IMR-90 (cell line): ENCODE measurements around the gene GMEB2. TPM values are rescaled to one million over a fixed set of nuclear protein-coding genes. Genes with fewer than 3 reads are reported as not detected.
"Not testable (repeated sequence)": the region's sequence is repeated elsewhere in the genome, so short reads cannot be mapped to it uniquely, and the experiment has no call there.

ENCODE experiments used
- ATAC-seq: fragments of 200-7000 bp; cut with Tn5 transposase; 2 replicates; pipeline ENCODE4 v1.9.1; 2020; ENCODE audit warnings: low read depth, mild to moderate bottlenecking, moderate library complexity
- BruUV-seq: library from RNA; stranded (reverse); fragments of 400-500 nt; replicated peaks from 2 replicates; lab custom pipeline; 2021; lab: Mats Ljungman, UMichigan
- CTCF ChIA-PET: fragments of 300-600 bp; formaldehyde crosslinking; extraction: SDS; loops from one replicate; lab custom pipeline; 2021; ENCODE audit warnings: antibody characterized with exemption; lab: Yijun Ruan, JAX
- POLR2A ChIA-PET: fragments of 300-600 bp; sonication (Branson Sonifier 250); formaldehyde crosslinking; loops from one replicate; lab custom pipeline; 2022; ENCODE audit warnings: antibody characterized with exemption; ENCODE audit not compliant: unreplicated experiment; lab: Charles Lee
- DNase-seq: peaks from one replicate; pipeline ENCODE4 v3.0.0; 2013
- H2AFZ ChIP-seq: replicated peaks from 2 replicates; pipeline ENCODE3; 2013; ENCODE audit warnings: low read length, mild to moderate bottlenecking; ENCODE audit not compliant: poor library complexity
- H2AK5ac ChIP-seq: 2 replicates; pipeline ENCODE4 v1.6.1; 2013; ENCODE audit warnings: low read depth, low read length, inconsistent platforms
- H2AK9ac ChIP-seq: replicated peaks from 2 replicates; pipeline ENCODE3; 2013; ENCODE audit warnings: mild to moderate bottlenecking, low read depth, low read length, moderate library complexity; ENCODE audit not compliant: poor library complexity
- H2BK120ac ChIP-seq: 2 replicates; pipeline ENCODE4 v1.6.1; 2013; ENCODE audit warnings: low read depth, low read length, inconsistent platforms
- H2BK15ac ChIP-seq: 3 replicates; pipeline ENCODE4 v1.6.1; 2013; ENCODE audit warnings: low read depth, low read length, inconsistent platforms
- H2BK20ac ChIP-seq: 2 replicates; pipeline ENCODE4 v1.6.1; 2013; ENCODE audit warnings: low read depth, mild to moderate bottlenecking, inconsistent platforms, low read length, moderate library complexity
- H2BK5ac ChIP-seq: 2 replicates; pipeline ENCODE4 v1.6.1; 2013; ENCODE audit warnings: mild to moderate bottlenecking, low read depth, low read length, inconsistent platforms; ENCODE audit not compliant: poor library complexity, severe bottlenecking
- H3K14ac ChIP-seq: replicated peaks from 2 replicates; pipeline ENCODE4 v1.6.1; 2013; ENCODE audit warnings: low read depth, low read length, inconsistent platforms
- H3K18ac ChIP-seq: 2 replicates; pipeline ENCODE4 v1.6.1; 2013; ENCODE audit warnings: low read depth, low read length, control low read depth
- H3K23ac ChIP-seq: 2 replicates; pipeline ENCODE4 v1.6.1; 2013; ENCODE audit warnings: low read depth, low read length, inconsistent platforms
- H3K27ac ChIP-seq: 2 replicates; pipeline ENCODE4 v1.5.1; 2013; ENCODE audit warnings: mild to moderate bottlenecking, control low read depth, low read length; ENCODE audit not compliant: insufficient read depth
- H3K27me3 ChIP-seq: 2 replicates; pipeline ENCODE4 v1.6.1; 2013; ENCODE audit warnings: low read length; ENCODE audit not compliant: control insufficient read depth, insufficient read depth
- H3K36me3 ChIP-seq: 2 replicates; pipeline ENCODE4 v1.6.1; 2013; ENCODE audit warnings: low read length, mixed read lengths; ENCODE audit not compliant: control insufficient read depth, insufficient read depth
- H3K4ac ChIP-seq: 2 replicates; pipeline ENCODE4 v1.6.1; 2013; ENCODE audit warnings: low read depth, low read length, inconsistent platforms
- H3K4me1 ChIP-seq: 2 replicates; pipeline ENCODE4 v1.6.1; 2013; ENCODE audit warnings: low read length, mixed read lengths; ENCODE audit not compliant: control insufficient read depth, insufficient read depth
- H3K4me2 ChIP-seq: 2 replicates; pipeline ENCODE4 v1.6.1; 2013; ENCODE audit warnings: low read depth, mild to moderate bottlenecking, control low read depth, low read length, moderate library complexity
- H3K4me3 ChIP-seq: 2 replicates; pipeline ENCODE4 v1.5.1; 2013; ENCODE audit warnings: low read depth, mild to moderate bottlenecking, control low read depth, low read length, moderate library complexity; ENCODE audit not compliant: insufficient read depth
- H3K56ac ChIP-seq: 2 replicates; pipeline ENCODE4 v1.6.1; 2013; ENCODE audit warnings: low read length, inconsistent platforms; ENCODE audit not compliant: insufficient read depth; ENCODE audit errors: extremely low read depth
- H3K79me1 ChIP-seq, 2 experiments: 2 replicates each; pipeline ENCODE4 v1.6.1; 2013; ENCODE audit warnings: low read length in 2 of 2, inconsistent platforms in 1 of 2, low read depth in 1 of 2
- H3K9ac ChIP-seq: 2 replicates; pipeline ENCODE4 v1.6.1; 2013; ENCODE audit warnings: low read depth, low read length, control low read depth
- H3K9me1 ChIP-seq: 2 replicates; pipeline ENCODE4 v1.6.1; 2013; ENCODE audit warnings: low read length, inconsistent platforms; ENCODE audit not compliant: insufficient read depth
- H3K9me3 ChIP-seq: 2 replicates; pipeline ENCODE4 v1.6.1; 2013; ENCODE audit warnings: low read length; ENCODE audit not compliant: control insufficient read depth, insufficient read depth
- H4K20me1 ChIP-seq: 2 replicates; pipeline ENCODE4 v1.6.1; 2013; ENCODE audit warnings: low read length, inconsistent platforms; ENCODE audit not compliant: insufficient read depth
- H4K5ac ChIP-seq: 2 replicates; pipeline ENCODE4 v1.6.1; 2013; ENCODE audit warnings: mild to moderate bottlenecking, low read depth, low read length, control low read depth
- H4K8ac ChIP-seq, 2 experiments: 2 replicates each; pipeline ENCODE4 v1.6.1; 2013; ENCODE audit warnings: low read depth in 2 of 2, low read length in 2 of 2, control low read depth in 1 of 2, inconsistent platforms in 1 of 2
- H4K91ac ChIP-seq: 2 replicates; pipeline ENCODE4 v1.6.1; 2013; ENCODE audit warnings: low read depth, low read length, inconsistent platforms; ENCODE audit not compliant: insufficient read depth
- WGBS, 2 experiments: methylation state at CpG; one replicate each; pipeline versions ENCODE4 v1.1.5 to v1.1.7; 2013; ENCODE audit warnings: missing lambda C conversion rate in 2 of 2; ENCODE audit not compliant: insufficient read length in 1 of 2; ENCODE audit errors: extremely low coverage in 2 of 2; 5-methylcytosine and 5-hydroxymethylcytosine counted together
- dilution Hi-C: fragments of 300-500 bp; cut with HindIII; formaldehyde crosslinking; loops from one replicate; pipeline ENCODE4 v1.14.3; 2018; ENCODE audit warnings: low sequenced_read_pairs; ENCODE audit not compliant: unreplicated experiment
- in situ Hi-C: fragments of 300-500 bp; cut with MboI; formaldehyde crosslinking; loops from 3 replicates; pipeline ENCODE4 v1.14.3; 2019; ENCODE audit warnings: low sequenced_read_pairs, inconsistent platforms, mixed read lengths
- intact Hi-C: fragments of 100-400 bp; cut with micrococcal nuclease; formaldehyde crosslinking; loops from 2 replicates; pipeline ENCODE4 v1.10.0; 2022
- polyA plus RNA-seq, 3 experiments: library from polyadenylated mRNA; depleted of rRNA; stranded (reverse); fragments of >200 nt; gene quantifications; 2 replicates each; pipeline ENCODE4 v1.2.3, GENCODE V29; 2012; ENCODE audit warnings: low replicate concordance in 1 of 3
- total RNA-seq: library from RNA; depleted of rRNA; stranded (reverse); fragments of >200 nt; gene quantifications from 2 replicates; pipeline ENCODE4 v1.2.3, GENCODE V29; 2012

Gene GMEB2
- total and polyA plus RNA-seq, 2 of the 4 experiments (the other 2 are of a cell fraction) = 5.0 to 10.0 TPM

GRCh38 chr20:63650486-63650885 is 23.6 kb upstream of the GMEB2 start:
- H4K91ac ChIP-seq, H2AFZ ChIP-seq, H4K8ac ChIP-seq, H3K14ac ChIP-seq, H3K23ac ChIP-seq, H2BK15ac ChIP-seq, H2BK5ac ChIP-seq, H3K79me1 ChIP-seq, H3K4me3 ChIP-seq, H2BK20ac ChIP-seq, H3K9ac ChIP-seq, dilution Hi-C loops, H3K36me3 ChIP-seq, H3K18ac ChIP-seq, in situ Hi-C loops, POLR2A ChIA-PET, H3K4ac ChIP-seq, H2AK9ac ChIP-seq, ATAC-seq, H4K5ac ChIP-seq, H2BK120ac ChIP-seq, H2AK5ac ChIP-seq, DNase-seq, H3K9me1 ChIP-seq, H3K4me2 ChIP-seq, H3K9me3 ChIP-seq, H3K27me3 ChIP-seq, H3K27ac ChIP-seq, BruUV-seq, H3K56ac ChIP-seq, H3K4me1 ChIP-seq: not testable (repeated sequence)
- no CpG with 5 or more reads among the region's 25 CpGs for WGBS, 2 experiments
- CTCF ChIA-PET = interaction anchor here (0.6 kb wide), 1 partner anchor 155 kb away, joined by 8 read pairs; no protein-coding TSS in a partner anchor
- peaks cover 14% of the 10 kb centered on the region for H4K20me1 ChIP-seq
- intact Hi-C loops = loop anchor here (10.0 kb wide), 1 partner anchor 116 kb away; the partner anchor contains the start of gene PTK6
